NCI-H2081 treated with DMSO at 0.1 percent for 48 hours (cell line): ENCODE data around the gene SSPN.

Experiments used
- DNase-seq: peaks from one replicate; lab custom pipeline; 2025; lab: John Stamatoyannopoulos, UW

The SSPN gene, protein sequence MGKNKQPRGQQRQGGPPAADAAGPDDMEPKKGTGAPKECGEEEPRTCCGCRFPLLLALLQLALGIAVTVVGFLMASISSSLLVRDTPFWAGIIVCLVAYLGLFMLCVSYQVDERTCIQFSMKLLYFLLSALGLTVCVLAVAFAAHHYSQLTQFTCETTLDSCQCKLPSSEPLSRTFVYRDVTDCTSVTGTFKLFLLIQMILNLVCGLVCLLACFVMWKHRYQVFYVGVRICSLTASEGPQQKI

DNA sequence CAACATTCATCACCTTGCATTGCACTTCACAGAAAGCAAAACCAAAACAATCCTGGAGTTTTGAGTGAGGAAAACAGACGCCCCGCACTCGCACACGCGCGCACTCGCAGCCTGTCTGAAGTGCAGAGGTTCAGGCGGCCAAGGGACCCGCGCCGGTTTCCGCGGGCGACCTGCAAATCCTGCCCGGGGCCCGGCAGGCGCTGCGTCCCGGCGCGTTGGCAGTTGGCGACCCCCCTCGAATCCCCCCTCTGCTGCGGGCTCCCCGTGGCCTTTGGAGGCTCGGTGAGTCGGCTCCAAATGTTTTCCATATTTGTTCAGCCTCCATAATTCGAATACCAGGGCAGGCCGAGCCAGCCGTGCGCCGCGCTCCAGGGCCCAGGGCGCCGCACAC lies at the start of gene SSPN:
TSS of gene SSPN (plus strand) at position 324 of the 391 bp plus-strand sequence. CDS start 100 bp downstream, outside the sequence.
- no peak for DNase-seq

DNA sequence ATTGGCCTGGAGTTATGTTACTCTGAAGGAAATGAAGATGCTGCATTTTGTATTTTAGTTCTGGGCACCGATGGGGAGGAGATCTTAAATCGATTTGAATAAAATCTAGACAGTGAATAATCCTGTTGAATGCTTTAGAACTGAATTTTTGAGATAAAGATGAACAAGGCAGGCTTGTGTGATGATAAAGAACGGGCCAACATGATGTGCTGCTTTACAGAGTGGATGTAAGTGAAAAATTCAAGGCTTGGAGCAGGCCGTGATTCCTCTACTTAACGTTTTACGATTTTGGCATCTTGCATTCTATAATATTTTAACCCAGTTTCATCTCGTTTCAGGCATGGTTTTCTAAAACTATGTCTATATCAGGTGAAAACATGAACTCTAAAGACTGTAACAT lies 47.1 kb upstream of the SSPN start:
- DNase-seq: no peak

DNA sequence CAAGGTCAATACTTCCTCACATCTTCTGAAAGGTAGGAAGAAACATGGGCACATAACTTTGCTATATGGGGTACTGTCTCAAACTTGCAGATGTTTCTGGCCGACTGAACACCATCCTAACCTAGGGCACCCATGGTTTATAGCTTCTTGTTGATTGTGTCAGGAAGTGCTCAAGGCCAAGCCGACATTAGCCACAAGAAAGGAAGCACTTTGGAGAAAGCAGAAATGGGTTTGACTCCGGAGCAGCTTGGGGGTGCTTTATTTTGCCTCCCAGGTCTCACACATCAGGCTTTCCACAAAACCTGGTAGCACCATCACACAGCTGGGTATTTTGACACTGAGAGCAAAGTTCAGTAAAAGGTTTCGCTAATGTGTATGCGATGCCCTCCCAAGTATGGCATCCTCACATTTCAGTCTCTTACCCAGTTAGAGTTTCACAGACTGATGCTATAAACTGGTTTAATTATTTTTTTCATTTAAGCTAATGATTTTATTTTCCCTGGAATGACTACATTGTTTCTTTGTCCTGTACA lies 45.3 kb upstream of the SSPN start:
- no peak for DNase-seq

DNA sequence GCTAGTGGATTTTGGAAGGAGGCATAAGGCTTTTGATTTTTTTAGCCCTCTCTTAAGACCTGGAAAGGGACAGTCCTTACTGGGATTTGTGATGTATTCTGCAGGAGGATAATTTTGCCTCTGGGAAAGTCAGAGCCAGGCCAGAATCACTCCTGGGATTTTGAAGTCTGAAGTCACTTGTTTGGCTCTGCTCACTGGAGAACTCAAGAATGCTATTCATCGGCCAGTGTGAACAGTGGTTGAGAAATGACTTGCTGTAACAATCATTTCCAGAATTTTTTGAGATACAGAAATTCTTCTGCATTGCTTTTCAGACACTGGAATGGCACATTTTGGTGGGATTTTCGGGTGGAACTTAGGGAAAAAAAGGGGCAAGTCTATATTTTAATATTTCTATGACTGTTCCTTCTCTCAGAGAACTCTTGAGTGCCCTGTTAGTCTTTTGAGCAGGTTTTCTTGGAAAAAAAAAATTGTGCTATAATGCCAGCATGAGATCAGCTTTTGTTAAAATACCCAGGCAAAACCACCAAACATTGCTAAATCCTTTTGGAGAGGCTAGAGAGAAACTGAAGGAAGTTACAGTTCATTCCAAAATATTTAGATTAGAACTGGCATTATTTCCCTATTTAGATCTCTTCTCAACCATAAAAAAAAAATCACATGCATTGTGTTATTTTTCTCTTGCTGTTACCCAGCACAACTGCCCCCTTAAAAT lies 44.5 kb upstream of the SSPN start:
- DNase-seq: no peak

DNA sequence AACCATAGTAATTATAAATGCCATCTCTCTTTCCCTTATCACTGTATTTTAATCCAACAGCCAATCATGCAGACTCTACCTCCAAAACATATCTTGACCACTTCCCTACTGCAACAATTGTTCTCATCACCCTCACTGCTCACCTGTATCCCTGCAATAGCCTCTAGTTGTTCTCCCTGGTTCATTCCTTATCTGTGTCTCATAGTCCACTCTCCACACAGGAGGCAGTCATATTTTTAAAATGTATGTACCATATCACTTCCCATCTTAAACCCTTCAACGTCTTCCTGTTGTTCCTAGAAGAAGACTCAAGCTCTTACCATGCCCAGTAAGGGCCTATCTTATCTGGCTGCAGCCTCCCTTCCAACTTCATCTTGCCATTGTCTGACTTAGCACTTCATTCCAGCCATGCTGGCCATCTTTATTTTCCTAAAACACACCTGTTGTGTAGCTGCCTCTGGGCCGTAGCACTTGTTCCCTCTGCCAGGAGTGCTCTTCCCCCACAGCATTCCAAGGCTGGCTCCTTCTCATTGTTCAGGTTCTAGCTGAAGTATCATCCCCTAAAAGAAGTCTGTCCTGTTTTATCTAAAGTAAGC lies 42.8 kb upstream of the SSPN start:
- DNase-seq: no peak

DNA sequence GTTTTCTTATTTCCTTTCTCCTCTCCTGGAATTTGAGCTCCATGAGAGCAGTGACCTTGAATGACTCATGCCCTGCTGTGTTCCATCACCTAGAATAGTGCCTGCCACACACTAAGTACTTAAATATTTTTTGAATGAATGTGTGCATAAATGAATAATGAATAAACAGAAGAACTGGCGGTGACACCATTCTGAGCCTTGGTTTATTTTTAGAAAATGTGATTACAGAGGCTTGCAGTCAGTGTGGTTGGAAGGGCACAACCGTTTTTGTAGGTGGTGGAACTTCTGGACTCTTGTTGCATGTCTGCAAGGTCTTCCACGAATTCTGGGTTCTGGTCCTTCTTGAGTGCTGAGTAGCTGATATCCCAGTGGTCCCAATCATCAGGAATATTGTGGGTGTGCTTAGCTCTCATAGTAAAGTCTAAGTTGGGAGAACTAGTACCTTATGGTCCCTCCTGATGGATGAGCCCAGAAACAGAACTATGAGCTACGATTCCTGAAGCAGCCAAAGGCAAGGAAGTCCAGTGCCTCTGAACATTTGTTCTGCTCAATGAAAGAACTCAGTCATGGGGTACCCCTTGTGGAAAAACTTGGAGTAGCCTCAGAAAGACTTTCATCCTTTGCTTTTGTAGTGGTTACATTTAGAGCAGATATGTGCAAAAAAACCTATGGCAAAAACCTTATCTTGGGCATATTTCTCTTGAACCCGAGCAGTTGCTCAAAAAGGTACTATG lies 41.8 kb upstream of the SSPN start:
- no peak for DNase-seq

DNA sequence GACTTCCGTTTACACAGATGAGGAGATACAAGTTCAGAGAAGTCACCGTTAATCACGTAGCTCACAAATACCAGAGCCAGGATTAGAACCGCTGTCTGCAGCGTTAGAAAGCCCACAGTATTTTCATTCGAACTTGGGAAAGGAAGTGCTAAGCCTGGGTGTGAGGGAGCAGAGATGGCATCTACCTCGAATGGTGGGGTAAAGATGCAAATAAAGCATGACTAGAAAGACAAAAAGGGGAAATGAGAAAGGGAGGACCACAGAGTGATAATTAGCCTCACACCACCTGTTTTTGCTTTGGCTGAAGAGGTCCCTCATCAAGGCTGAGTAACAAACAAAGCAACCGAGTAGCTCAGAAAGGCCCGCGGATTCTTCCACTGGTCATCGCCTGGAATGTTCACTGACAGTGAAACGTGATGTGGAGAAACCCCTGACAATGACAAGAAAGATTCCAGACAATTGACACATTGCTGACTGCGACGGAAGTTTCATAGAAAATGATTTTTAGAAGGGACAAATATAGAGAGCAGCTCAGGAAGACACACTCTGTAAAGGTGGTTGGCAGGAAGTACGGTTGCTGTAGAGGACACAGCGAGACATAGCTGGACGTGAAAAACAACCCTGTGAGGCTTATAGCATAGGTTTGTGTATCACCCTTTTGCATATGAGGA lies 39.0 kb upstream of the SSPN start:
- no peak for DNase-seq

DNA sequence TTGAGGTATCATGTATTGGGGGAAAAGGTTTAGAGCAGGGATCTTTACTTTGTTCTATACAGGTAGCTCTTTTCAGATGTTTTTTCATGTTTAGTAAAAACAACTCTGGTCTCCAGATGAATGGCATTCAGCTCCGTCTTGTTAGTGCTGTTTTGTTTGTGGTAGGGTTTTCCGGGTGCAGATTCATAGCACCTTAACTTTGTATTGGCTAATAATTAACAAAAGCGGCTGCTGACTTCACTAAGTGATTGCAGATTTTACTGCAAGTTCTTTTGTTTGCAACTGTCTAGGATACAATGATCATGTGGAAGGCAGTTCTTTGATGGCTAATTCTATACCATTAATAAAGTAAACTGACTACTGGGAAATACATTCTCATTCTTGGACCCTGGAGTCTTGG lies 38.4 kb upstream of the SSPN start:
- no peak for DNase-seq

DNA sequence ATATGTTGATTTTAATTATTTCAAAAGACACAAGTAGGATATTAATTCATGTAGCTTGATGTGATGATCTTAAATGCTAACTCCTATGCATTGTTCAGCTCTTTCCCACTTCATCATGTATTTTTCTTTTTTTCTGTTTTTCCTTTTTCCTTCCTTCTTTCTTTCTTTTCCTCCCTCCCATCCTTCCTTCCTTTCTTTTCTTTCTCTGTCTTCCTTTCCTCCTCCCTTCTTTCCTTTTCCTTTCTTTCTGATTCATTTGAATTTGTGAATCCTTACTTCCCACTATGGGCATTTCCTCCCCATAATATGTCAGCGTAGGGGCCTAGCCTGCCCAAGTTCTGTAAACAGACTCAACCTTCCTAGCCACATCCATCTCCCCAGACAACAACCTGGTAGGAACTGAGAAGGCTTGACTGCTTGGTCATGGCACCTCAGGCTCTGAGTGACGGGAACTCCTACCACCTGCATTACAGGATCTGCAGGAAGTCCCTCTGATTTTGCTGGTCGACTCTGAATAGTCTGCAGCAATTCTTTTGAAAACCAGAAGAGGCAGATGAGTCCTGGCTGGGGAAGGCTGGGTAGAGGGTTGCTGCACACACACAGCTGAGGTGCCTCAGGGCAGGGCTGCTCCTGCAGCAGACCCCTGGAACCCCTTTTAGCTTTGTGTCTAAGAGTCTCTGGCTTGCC lies 37.2 kb upstream of the SSPN start:
- DNase-seq: no peak

DNA sequence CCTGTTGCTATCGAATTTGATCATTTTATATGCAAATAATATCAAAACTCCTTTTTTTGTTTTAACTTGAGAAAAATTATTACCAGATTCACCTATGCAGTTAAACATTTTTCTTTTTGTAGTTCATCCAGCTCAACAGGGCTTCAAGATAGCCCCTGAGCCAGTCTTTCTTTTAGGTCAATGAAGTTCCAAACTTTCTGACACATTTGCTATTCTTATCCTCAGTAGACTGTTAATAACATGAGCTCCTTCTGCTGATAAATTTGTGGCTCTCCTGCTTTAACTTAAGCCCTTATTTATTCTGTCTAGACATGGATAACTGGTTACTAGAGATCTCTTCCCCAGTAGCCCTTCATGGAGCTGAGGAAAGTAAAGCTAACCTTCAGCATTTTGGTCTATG lies 33.2 kb upstream of the SSPN start:
- no peak for DNase-seq

DNA sequence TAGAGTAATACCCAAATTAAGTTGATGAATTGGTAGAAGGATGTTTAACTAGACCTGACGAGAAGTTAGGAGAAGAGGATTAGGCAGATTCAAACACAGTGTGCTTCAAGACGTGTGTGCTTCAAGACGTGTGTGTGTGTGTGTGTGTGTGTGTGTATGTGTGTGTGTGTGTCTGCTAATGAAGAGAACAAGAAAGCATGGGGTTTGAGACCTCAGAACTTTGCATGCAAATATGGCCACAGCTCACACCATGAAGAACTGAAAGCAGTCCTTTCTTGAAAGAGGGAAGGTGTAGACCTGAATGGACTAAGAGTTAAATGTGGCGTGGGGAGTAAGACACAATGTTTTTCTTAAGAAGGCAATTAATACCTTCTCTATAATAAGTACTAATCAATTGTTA lies 32.5 kb upstream of the SSPN start:
- no peak for DNase-seq

DNA sequence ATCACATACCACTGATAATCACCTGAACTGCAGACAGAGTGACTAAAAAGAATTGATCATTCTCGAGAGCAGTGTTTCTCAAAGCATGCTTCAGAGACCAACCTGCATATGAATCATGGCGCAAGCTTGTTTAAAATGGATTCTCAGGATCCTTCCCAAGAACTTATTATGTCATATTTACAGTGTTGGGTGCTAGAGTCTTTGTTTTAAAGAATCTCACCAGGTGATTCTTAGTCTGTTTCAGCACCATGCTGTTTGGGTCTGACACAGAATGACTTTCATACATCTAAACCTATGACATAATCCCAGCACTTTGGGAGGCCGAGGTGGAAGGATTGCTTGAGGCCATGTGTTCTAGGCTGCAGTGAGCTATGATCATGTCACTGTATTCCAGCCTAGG lies 31.3 kb upstream of the SSPN start:
- DNase-seq: no peak

DNA sequence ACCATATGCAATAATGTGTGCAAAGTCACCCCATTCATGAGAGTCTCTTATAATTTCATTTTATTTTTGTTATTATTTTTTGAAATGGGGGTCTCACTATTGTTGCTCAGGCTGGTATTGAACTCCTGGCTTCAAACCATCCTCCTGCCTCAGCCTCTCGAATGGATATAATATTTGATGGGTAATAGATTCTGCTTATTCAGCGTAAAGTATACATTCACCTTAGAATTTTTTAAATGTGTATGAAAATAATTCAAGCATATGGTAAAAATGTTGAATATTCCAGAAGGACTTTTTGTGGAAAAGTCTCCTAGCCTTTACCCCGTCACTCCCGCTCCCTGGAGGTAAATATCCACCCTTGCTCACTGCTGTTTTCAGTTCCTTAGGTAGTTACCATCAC lies 23.4 kb upstream of the SSPN start:
- DNase-seq: no peak

DNA sequence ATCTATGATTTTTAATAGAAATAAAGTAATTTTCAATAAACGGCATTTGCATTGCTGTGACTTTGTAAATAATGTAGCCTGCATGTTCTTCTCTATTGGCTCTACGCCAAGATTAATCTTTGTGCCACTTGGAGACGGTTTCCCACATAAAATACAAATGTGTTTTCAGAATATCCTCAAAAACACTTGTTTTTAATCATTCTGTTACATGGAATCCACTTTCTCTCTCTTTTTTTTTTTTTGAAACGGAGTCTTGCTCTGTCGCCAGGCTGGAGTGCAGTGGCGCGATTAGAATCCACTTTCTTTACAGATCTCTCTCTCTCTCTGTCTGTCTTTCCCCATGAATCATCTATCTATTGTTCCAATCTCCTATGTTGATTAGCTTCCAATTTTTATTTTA lies 22.8 kb upstream of the SSPN start:
- no peak for DNase-seq

DNA sequence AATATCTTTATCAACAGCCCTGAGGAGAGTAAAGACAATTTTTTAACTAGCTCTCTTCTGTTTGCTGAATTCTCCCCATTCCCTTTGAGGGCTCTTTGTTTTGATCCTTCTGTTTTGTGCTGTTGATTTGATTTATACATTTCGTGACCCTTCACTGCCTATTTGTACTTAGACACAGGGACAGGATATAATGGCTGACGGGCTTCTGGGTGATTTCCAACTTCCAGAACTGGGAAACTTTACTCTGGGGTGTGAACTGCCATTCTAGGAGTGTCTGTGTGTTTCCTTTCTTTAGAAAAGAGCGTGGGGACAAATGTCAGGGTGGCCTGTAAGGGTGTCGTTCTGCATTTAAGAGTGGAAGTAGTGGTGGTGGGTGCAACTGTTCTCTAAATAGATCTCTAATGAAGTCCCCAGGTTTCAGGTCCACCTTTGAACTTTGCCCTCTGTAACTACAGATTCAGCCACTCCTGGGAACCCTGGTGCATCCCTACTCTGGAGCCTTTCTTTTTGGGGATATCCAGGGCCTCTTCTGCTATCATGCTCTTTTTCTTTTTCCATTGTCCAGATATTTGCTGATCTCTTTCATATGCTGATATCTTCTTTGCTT lies 22.3 kb upstream of the SSPN start:
- DNase-seq: no peak

DNA sequence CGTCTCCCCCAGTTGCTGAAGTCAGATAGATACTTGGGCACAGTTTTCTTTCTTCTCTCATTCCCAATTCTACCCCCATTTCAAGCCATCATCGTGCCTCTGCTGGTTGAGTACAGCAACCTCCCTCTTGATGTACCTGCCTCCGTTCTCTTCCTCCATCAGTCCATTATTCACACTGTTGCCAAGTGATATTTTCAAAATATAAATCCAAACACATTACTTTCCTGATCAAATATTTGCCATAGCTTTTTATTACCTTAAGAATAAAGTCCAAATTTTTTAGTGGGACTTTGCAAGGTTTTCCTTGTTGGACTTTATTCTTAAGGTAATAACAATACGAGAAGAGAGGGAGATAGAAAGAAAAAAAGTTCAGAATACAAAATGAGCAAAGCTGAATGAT lies 18.6 kb upstream of the SSPN start:
- no peak for DNase-seq

DNA sequence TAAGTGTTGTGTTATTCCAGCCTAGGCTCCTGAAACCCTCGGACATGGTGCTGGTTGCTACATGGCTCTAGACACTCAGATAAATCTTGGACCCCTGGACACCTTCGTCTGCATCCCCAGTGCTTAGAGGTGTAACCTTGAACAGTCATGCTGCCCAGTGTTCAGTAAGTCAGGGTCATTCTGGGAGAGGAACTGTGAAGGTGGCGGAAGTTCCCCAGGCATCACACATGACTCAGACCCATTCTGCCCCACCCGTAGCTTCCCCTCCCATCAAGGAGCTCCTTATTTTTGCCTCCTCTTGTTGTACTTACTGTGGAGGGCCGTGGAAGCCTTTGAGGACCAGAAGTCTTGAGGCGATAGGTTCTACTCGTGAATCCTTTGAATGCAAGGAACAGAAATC lies 18.1 kb upstream of the SSPN start:
- no peak for DNase-seq

DNA sequence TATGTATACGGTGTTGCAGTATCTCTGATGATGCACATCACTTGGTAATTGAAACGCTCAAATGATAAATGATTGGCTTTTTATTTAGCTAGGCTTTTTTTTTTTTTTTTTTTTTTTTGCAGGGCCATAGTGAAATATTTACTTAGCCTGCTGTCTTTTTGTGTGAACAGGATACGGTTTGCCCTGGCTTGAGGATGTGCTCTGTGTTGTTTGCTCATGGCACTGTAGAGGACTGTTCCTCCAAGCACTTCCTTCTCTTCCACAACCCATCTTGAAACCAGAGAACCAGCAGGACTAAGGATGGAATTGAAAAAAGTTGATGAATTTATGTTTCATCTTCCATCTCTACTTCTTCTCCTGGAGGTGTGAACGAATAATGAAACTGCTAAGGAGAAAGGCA lies 15.5 kb upstream of the SSPN start:
- DNase-seq: no peak

DNA sequence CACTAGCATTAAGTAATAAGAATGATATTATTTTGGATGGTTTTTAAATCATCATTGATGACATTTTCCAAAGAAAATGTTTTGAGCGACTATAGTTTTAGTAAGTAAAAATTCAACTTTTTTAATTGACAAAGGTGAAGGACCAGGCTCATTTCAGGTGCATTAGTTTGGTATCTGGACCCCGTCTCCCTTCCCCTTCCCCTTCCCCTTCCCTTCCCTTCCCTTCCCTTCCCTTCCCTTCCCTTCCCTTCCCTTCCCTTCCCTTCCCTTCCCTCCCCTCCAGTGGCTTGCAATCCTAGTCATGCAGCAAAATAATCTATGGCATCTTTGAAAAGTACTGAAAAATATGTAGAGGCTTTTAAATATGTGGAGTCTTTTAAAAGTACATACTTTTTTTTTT lies 13.0 kb upstream of the SSPN start:
- DNase-seq: no peak

DNA sequence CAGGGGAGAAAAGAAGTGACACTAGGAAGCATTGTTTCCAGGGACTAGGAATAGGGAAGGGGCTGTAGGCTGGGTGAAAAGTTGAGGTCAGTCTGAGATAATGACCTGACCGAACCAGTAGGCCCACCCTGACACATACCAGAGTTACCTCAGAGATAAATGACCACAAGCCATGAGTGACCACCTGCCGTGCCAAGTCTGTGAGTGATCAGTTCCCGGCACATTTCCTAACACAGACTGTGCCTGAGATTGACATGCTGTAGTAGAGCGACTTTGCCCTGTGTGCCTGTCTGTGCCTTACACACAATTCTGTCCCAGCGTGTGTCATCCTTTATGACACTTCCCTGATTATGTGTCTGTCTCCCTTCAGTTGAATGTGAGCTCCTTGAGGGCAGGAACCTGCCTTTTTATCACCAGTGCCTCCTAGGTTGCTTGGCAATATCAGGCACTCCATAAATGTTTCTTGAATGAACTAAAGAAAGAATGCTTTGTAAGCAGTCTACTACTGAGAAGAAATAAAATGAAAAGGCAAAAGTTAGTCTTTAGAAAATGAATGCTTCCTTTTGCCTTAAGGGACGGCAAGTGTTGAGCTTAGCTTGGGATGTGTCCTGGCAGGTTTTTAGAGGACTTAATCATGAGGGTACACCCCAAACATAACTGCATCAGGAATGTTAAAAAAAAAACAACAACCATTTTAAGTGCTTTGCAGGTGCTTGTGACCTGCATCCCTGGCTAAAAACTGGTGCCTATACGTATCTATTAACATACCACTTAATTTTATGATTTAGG lies 9.6 kb upstream of the SSPN start:
- DNase-seq: no peak
